ENCODE results near the gene COL26A1.

Gene COL26A1

GRCh38 chr7:101536668-101537067 lies 174.0 kb downstream of the COL26A1 start:
- no peak for DNase-seq

GRCh38 chr7:101537205-101537604 lies 174.5 kb downstream of the COL26A1 start:
- no peak for DNase-seq

- DNase-seq: no peak
Measured at GRCh38 chr7:101537935-101538595, 175.4 kb downstream of the COL26A1 start.

- DNase-seq: peak; percentile 36
Measured at GRCh38 chr7:101538596-101539459, 176.2 kb downstream of the COL26A1 start.

- DNase-seq: no peak
Measured at GRCh38 chr7:101539784-101540183, 177.1 kb downstream of the COL26A1 start.

GRCh38 chr7:101542527-101543241 lies 180.0 kb downstream of the COL26A1 start:
- peak; percentile 29 for DNase-seq

- DNase-seq: no peak
Measured at GRCh38 chr7:101543242-101543766, 180.6 kb downstream of the COL26A1 start.

GRCh38 chr7:101543846-101544245 lies 181.2 kb downstream of the COL26A1 start:
- no peak for DNase-seq

GRCh38 chr7:101545441-101546190 lies 182.9 kb downstream of the COL26A1 start:
- no peak for DNase-seq

- DNase-seq: no peak
Measured at GRCh38 chr7:101546308-101546936, 183.7 kb downstream of the COL26A1 start.

GRCh38 chr7:101547022-101547915 lies 184.6 kb downstream of the COL26A1 start:
- DNase-seq: no peak

GRCh38 chr7:101547916-101548661 lies 185.4 kb downstream of the COL26A1 start:
- no peak for DNase-seq

- DNase-seq: no peak
Measured at GRCh38 chr7:101549734-101550133, 187.1 kb downstream of the COL26A1 start.

- DNase-seq: no peak
Measured at GRCh38 chr7:101550641-101551541, 188.2 kb downstream of the COL26A1 start.

GRCh38 chr7:101553018-101553770 lies 190.5 kb downstream of the COL26A1 start:
- no peak for DNase-seq

- DNase-seq: no peak
Measured at GRCh38 chr7:101553771-101554445, 191.2 kb downstream of the COL26A1 start.

- DNase-seq: no peak
Measured at GRCh38 chr7:101554584-101555268, 192.1 kb downstream of the COL26A1 start.

Data from GDM1 (cell line).